22Rv1 (cell line): ENCODE measurements around the gene MTA1.

Source experiments
- ZFX ChIP-seq: fragments of 450-650 bp; IDR thresholded peaks from 2 replicates; pipeline ENCODE4 v1.6.1; 2017; ENCODE audit warnings: antibody characterized with exemption, borderline replicate concordance
- TF ChIP-seq, protein P1 (sequence below): fragments of 450-650 bp; IDR thresholded peaks from 2 replicates; pipeline ENCODE4 v1.5.1; 2017; ENCODE audit warnings: mild to moderate bottlenecking

DNA sequence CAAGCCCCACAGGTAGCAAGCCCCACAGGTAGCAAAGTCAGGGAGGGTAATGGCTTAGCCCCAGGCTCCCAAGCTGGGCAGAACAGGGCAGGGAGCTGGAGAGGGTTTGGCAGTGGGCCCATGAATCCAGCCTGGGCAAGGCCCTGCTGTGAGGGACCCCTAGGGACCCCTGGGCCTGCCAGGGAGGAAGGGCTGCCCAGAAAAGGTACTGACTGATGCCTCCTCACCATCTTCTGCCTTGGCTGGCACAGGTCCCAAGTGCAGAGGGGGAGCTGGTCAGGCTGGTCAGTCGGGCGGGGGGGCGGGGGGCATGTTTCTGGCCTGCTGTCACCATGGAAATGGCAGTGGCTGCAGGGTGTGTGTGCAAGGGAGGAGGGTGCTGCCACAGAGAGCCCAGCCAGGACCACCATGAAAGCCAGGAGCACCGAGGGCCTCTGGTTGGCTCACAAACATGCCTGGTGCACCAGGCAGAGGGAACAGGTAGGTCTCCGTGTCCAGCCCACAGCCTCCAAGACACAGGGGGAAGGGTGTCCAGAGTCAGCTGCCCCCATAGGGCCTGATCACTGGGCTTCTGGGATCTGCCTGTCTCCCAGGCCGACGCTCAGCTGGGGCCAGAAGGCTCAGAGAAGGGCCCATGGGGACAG, 53.5 kb downstream of the MTA1 start:
- TF ChIP-seq, protein P1, sequence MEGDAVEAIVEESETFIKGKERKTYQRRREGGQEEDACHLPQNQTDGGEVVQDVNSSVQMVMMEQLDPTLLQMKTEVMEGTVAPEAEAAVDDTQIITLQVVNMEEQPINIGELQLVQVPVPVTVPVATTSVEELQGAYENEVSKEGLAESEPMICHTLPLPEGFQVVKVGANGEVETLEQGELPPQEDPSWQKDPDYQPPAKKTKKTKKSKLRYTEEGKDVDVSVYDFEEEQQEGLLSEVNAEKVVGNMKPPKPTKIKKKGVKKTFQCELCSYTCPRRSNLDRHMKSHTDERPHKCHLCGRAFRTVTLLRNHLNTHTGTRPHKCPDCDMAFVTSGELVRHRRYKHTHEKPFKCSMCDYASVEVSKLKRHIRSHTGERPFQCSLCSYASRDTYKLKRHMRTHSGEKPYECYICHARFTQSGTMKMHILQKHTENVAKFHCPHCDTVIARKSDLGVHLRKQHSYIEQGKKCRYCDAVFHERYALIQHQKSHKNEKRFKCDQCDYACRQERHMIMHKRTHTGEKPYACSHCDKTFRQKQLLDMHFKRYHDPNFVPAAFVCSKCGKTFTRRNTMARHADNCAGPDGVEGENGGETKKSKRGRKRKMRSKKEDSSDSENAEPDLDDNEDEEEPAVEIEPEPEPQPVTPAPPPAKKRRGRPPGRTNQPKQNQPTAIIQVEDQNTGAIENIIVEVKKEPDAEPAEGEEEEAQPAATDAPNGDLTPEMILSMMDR: no peak
- TF ChIP-seq ZFX: no peak
